HG03045 (cell line): Measurements from ENCODE around the gene TBCB.
"Not testable (repeated sequence)": the region's sequence is repeated elsewhere in the genome, so short reads cannot be mapped to it uniquely, and the experiment has no call there.

Source experiments
- ATAC-seq: cut with Tn5 transposase; IDR thresholded peaks from one replicate; pipeline ENCODE4 v1.9.1; 2021; ENCODE audit warnings: mild to moderate bottlenecking, moderate library complexity; ENCODE audit not compliant: unreplicated experiment

TBCB gene

GRCh38 chr19:36134867-36135266, 19.6 kb downstream of the TBCB start:
- ATAC-seq, result not testable (repeated sequence)

- ATAC-seq, result no peak
These were observed 21.9 kb downstream of the TBCB start for GRCh38 chr19:36136964-36137686.

GRCh38 chr19:36139120-36139472, 23.8 kb downstream of the TBCB start:
- no peak for ATAC-seq

GRCh38 chr19:36139473-36140303, 24.4 kb downstream of the TBCB start, which contains the start of gene CAPNS1:
CAPNS1 (plus strand) TSS chr19:36140066; CDS start chr19:36141012, 946 bp downstream.
- peak; percentile 86 for ATAC-seq

- ATAC-seq, result peak; percentile 2
These were observed 25.2 kb downstream of the TBCB start for GRCh38 chr19:36140304-36141038.

- ATAC-seq, result peak; percentile 46
These were observed 26.0 kb downstream of the TBCB start for GRCh38 chr19:36141039-36141927.

GRCh38 chr19:36142046-36142445, 26.8 kb downstream of the TBCB start:
- no peak for ATAC-seq

GRCh38 chr19:36142496-36142895, 27.2 kb downstream of the TBCB start:
- ATAC-seq, result no peak

- no peak for ATAC-seq
These were observed 29.4 kb downstream of the TBCB start for GRCh38 chr19:36144624-36145023.

- no peak for ATAC-seq
These were observed 34.6 kb downstream of the TBCB start for GRCh38 chr19:36149673-36150406.

- no peak for ATAC-seq
These were observed 35.3 kb downstream of the TBCB start for GRCh38 chr19:36150586-36150985.

- ATAC-seq, result no peak
These were observed 36.1 kb downstream of the TBCB start for GRCh38 chr19:36151144-36152018.

- ATAC-seq, result no peak
These were observed 36.7 kb downstream of the TBCB start for GRCh38 chr19:36152019-36152351.

- ATAC-seq, result no peak
These were observed 37.3 kb downstream of the TBCB start, which contains the start of gene COX7A1 for GRCh38 chr19:36152352-36153091. COX7A1 (minus strand) TSS chr19:36152447; CDS start chr19:36152407, 40 bp downstream.

- ATAC-seq, result no peak
These were observed 37.9 kb downstream of the TBCB start for GRCh38 chr19:36153126-36153525.

GRCh38 chr19:36160821-36161596, 45.7 kb downstream of the TBCB start:
- ATAC-seq, result no peak

- ATAC-seq, result no peak
These were observed 48.5 kb downstream of the TBCB start for GRCh38 chr19:36163813-36164212.
